K562 (cell line): ENCODE measurements around the gene ATCAY. TPM values are rescaled to one million over a fixed set of nuclear protein-coding genes. Genes with fewer than 3 reads are reported as not detected.
A peak's percentile ranks its signal among the peaks of the same experiment; 100 is the strongest.

ENCODE experiments used
- ATAC-seq: fragments of 200-7000 bp; cut with Tn5 transposase; 3 replicates; pipeline ENCODE4 v1.9.1; 2020; ENCODE audit warnings: moderate library complexity
- BruUV-seq: library from RNA; stranded (reverse); fragments of 400-500 nt; replicated peaks from 2 replicates; lab custom pipeline; 2021; lab: Mats Ljungman, UMichigan
- CTCF ChIA-PET: fragments of 300-600 bp; formaldehyde crosslinking; extraction: SDS; loops from one replicate; lab custom pipeline; 2021; ENCODE audit warnings: low intra/inter-chr PET ratio; lab: Yijun Ruan, JAX
- POLR2A ChIA-PET: fragments of 300-600, 350-650 bp; sonication (Branson Sonifier 250); formaldehyde crosslinking; extraction: SDS; loops from one replicate; lab custom pipeline; 2021; ENCODE audit warnings: antibody characterized with exemption, inconsistent platforms; lab: Yijun Ruan, JAX
- DNase-seq, 4 experiments: peaks; one replicate each; pipeline versions ENCODE4 v3.0.0 to v3.0.0-alpha.2; 2011 to 2018; ENCODE audit warnings: low spot score in 3 of 4, mixed read lengths in 3 of 4; ENCODE audit errors: extremely low read depth in 1 of 4
- FAIRE-seq: peaks from 2 replicates; lab custom pipeline; 2011; peaks lifted over from hg19 to GRCh38; lab: Jason Lieb, UNC
- H2AFZ ChIP-seq: 2 replicates; pipeline ENCODE4 v1.6.0; 2011; ENCODE audit warnings: low read depth, low read length, control low read depth, inconsistent platforms
- H3K27ac ChIP-seq: fragments of 200-600 bp; 3 replicates; pipeline ENCODE4 v1.8.0; 2011; ENCODE audit warnings: low read depth, mild to moderate bottlenecking, control low read depth, inconsistent platforms, low read length, moderate library complexity, mixed read lengths; ENCODE audit errors: extremely low read depth
- H3K27me3 ChIP-seq, 2 experiments: fragments of 300-600 bp in 1 of 2; 2 replicates in 1 of 2; 3 replicates in 1 of 2; pipeline versions ENCODE4 v1.6.0 to v1.8.0; 2011; ENCODE audit warnings: inconsistent platforms in 2 of 2, low read length in 2 of 2, mild to moderate bottlenecking in 1 of 2, mixed read lengths in 1 of 2, moderate library complexity in 1 of 2; ENCODE audit not compliant: control insufficient read depth in 2 of 2, insufficient read depth in 2 of 2
- H3K36me3 ChIP-seq: fragments of 300-600 bp; 3 replicates; pipeline ENCODE4 v1.8.0; 2011; ENCODE audit warnings: mild to moderate bottlenecking, low read length, inconsistent platforms; ENCODE audit not compliant: control insufficient read depth, insufficient read depth
- H3K4me1 ChIP-seq, 2 experiments: fragments of 200-600 bp in 1 of 2; replicated peaks in 1 of 2; 2 replicates in 1 of 2; 3 replicates in 1 of 2; pipeline versions ENCODE4 v1.5.1 to v1.8.0; 2011; ENCODE audit warnings: inconsistent platforms in 2 of 2, low read length in 2 of 2, mild to moderate bottlenecking in 1 of 2, mixed read lengths in 1 of 2, moderate library complexity in 1 of 2; ENCODE audit not compliant: control insufficient read depth in 2 of 2, insufficient read depth in 2 of 2
- H3K4me2 ChIP-seq: 2 replicates; pipeline ENCODE4 v1.6.1; 2011; ENCODE audit warnings: low read length, control low read depth, inconsistent platforms, mixed read lengths; ENCODE audit not compliant: insufficient read depth
- H3K4me3 ChIP-seq: fragments of 200-600 bp; sonication (generic), shearing (Covaris generic); 2 replicates; pipeline ENCODE4 v1.5.1; 2016; ENCODE audit warnings: control low read depth, inconsistent platforms
- H3K79me2 ChIP-seq: fragments of 200-600 bp; 3 replicates; pipeline ENCODE4 v1.8.0; 2011; ENCODE audit warnings: low read length, inconsistent platforms; ENCODE audit not compliant: control insufficient read depth, insufficient read depth
- H3K9ac ChIP-seq, 2 experiments: 2 replicates each; pipeline versions ENCODE4 v1.6.0 to v1.6.1; 2011; ENCODE audit warnings: low read depth in 2 of 2, low read length in 2 of 2, control low read depth in 1 of 2, inconsistent platforms in 1 of 2, mild to moderate bottlenecking in 1 of 2, mixed read lengths in 1 of 2; ENCODE audit not compliant: insufficient read depth in 1 of 2
- H3K9me1 ChIP-seq: one replicate; pipeline ENCODE4 v1.6.0; 2011; ENCODE audit warnings: inconsistent platforms, mild to moderate bottlenecking, low read length, moderate library complexity; ENCODE audit not compliant: control insufficient read depth, insufficient read depth
- H3K9me3 ChIP-seq: replicated peaks from 2 replicates; pipeline ENCODE4 v1.5.1; 2011; ENCODE audit warnings: low read depth, low read length, inconsistent platforms; ENCODE audit not compliant: control insufficient read depth, insufficient read depth
- H4K20me1 ChIP-seq: replicated peaks from 2 replicates; pipeline ENCODE4 v1.6.1; 2011; ENCODE audit warnings: low read length, inconsistent platforms, mixed read lengths; ENCODE audit not compliant: control insufficient read depth, insufficient read depth
- MTA3 ChIP-seq: fragments of 450-650 bp; formaldehyde crosslinking; IDR thresholded peaks from 2 replicates; pipeline ENCODE4 v1.6.1; 2017; ENCODE audit warnings: mild to moderate bottlenecking, borderline replicate concordance
- NFIX ChIP-seq: fragments of 250-450 bp; sonication (Bioruptor Pico); IDR thresholded peaks from 2 replicates; pipeline ENCODE4 v1.4.0; 2020; ENCODE audit warnings: low read depth, mild to moderate bottlenecking, moderate library complexity
- NFYB ChIP-seq: IDR thresholded peaks from 2 replicates; pipeline ENCODE4 v1.6.1; 2011; ENCODE audit warnings: mild to moderate bottlenecking, moderate library complexity; ENCODE audit not compliant: insufficient read length; ENCODE audit errors: extremely low read depth
- POLR2AphosphoS5 ChIP-seq: IDR thresholded peaks from 2 replicates; pipeline ENCODE4 v1.6.1; 2011; ENCODE audit warnings: mild to moderate bottlenecking, low read depth, low read length, moderate library complexity; ENCODE audit not compliant: control insufficient read depth, insufficient read depth
- SIN3A ChIP-seq, 2 experiments: fragments of 150-350 bp in 1 of 2; IDR thresholded peaks; 2 replicates each; pipeline ENCODE4 v1.6.1; 2011 to 2016; ENCODE audit warnings: borderline replicate concordance in 2 of 2, low read depth in 2 of 2, low read length in 2 of 2, mild to moderate bottlenecking in 2 of 2, moderate library complexity in 2 of 2; ENCODE audit not compliant: control insufficient read depth in 1 of 2
- THRB ChIP-seq: fragments of 450-650 bp; formaldehyde crosslinking; conservative IDR thresholded peaks from 2 replicates; pipeline ENCODE4 v1.4.0; 2022; ENCODE audit warnings: mild to moderate bottlenecking, missing genetic modification characterization
- ZBTB9 ChIP-seq: fragments of 450-650 bp; formaldehyde crosslinking; IDR thresholded peaks from 2 replicates; pipeline ENCODE4 v1.4.0; 2020; ENCODE audit warnings: mild to moderate bottlenecking, moderate library complexity
- ZNF165 ChIP-seq: fragments of 250-450 bp; sonication (Bioruptor Pico); IDR thresholded peaks from 2 replicates; pipeline ENCODE4 v1.4.0; 2020; ENCODE audit warnings: borderline replicate concordance
- WGBS: fragments of 100-300 bp; shearing (Covaris generic); methylation state at CpG from one replicate; pipeline ENCODE4 v1.1.6; 2016; ENCODE audit warnings: low coverage, mixed read lengths; ENCODE audit not compliant: insufficient coverage; ENCODE audit errors: missing lambda C conversion rate; 5-methylcytosine and 5-hydroxymethylcytosine counted together
- in situ Hi-C: fragments of 300-500 bp; cut with MboI; formaldehyde crosslinking; loops from 4 replicates; pipeline ENCODE4 v1.15.0; 2018; ENCODE audit warnings: inconsistent platforms, mixed read lengths
- intact Hi-C: fragments of 100-400 bp; cut with micrococcal nuclease; formaldehyde crosslinking; loops from 2 replicates; pipeline ENCODE4 v1.14.2; 2022
- polyA plus RNA-seq, 8 experiments: library from polyadenylated mRNA; depleted of rRNA in 4 of 8; stranded (reverse) in 5 of 8; unstranded in 3 of 8; fragments of >200 nt; fragmentation: Nextera tagmentation in 2 of 8; fragmentation: Illumina TruSeq in 1 of 8; extraction: Ambion mirVana in 2 of 8; extraction: Trizol in 1 of 8; gene quantifications; 2 replicates each; pipeline versions ENCODE4 v1.2.1 to v1.2.3, GENCODE V29; 2011 to 2014; ENCODE audit warnings: inconsistent platforms in 1 of 8, missing spikeins in 1 of 8
- total RNA-seq, 7 experiments: library from RNA; depleted of rRNA in 6 of 7; stranded (reverse); fragments of >200 nt in 6 of 7; fragmentation: Illumina TruSeq in 2 of 7; extraction: Trizol in 2 of 7; gene quantifications; 2 replicates each; pipeline versions ENCODE4 v1.2.1 to v1.2.3, GENCODE V29; 2011 to 2021; ENCODE audit warnings: low replicate concordance in 1 of 7
- TF ChIP-seq, protein P1 (sequence below): fragments of 450-650 bp; IDR thresholded peaks from 2 replicates; pipeline ENCODE4 v1.6.1; 2018; ENCODE audit not compliant: partially characterized antibody

The ATCAY gene
- total and polyA plus RNA-seq, 9 of the 15 experiments (the other 6 are each of a cell fraction or from before 2014, with no cell fraction given): not detected

GRCh38 chr19:3970808-3971598 lies 90.5 kb downstream of the ATCAY start, which contains the start of gene DAPK3 (continued):
- TF ChIP-seq THRB: no peak
- peak; percentile 75 for TF ChIP-seq NFYB
- TF ChIP-seq MTA3: no peak; the same call in 1 of the 2 replicates
- 0 out of 2 replicates have a peak, but pooled peaks have one; percentile 40 for TF ChIP-seq ZBTB9 (CRISPR knock-in tag)
- no peak for TF ChIP-seq NFIX

- Histone ChIP-seq H4K20me1 (peaks cover 42% of the 10 kb centered on the region), H3K27me3 (no peaks in the 10 kb centered on the region), H3K9me3 (no peaks in the 10 kb centered on the region), H3K4me3 (no peak overlapping the region), H3K4me2 (no peak overlapping the region), H3K4me1 (peaks cover 0 to 44% of the 10 kb centered on the region in 2 experiments; a peak in 4 of 5 replicates), H3K79me2 (peaks cover 36% of the 10 kb centered on the region), H3K9me1 (peaks cover 13% of the 10 kb centered on the region), H3K27ac (no peak overlapping the region), H2AFZ (no peak overlapping the region), H3K9ac (no peak overlapping the region), H3K36me3 (peaks cover 52% of the 10 kb centered on the region)
- ChIA-PET POLR2A (interaction anchor here (0.5 to 2.6 kb wide), 11 partner anchors 10 to 213 kb away, joined by 3 to 46 read pairs (median 4); partner anchors contain the start of genes EEF2 and MRPL54), CTCF (no interaction called here)
- DNase-seq: no peak
- no peak for FAIRE-seq
- ATAC-seq: peak; percentile 6
- no TSS peak for BruUV-seq
- in situ Hi-C loops: no loop called here
- intact Hi-C loops: no loop called here
- 90% methylated on average over 8 of the region's 8 CpGs for WGBS
- TF ChIP-seq, protein P1, sequence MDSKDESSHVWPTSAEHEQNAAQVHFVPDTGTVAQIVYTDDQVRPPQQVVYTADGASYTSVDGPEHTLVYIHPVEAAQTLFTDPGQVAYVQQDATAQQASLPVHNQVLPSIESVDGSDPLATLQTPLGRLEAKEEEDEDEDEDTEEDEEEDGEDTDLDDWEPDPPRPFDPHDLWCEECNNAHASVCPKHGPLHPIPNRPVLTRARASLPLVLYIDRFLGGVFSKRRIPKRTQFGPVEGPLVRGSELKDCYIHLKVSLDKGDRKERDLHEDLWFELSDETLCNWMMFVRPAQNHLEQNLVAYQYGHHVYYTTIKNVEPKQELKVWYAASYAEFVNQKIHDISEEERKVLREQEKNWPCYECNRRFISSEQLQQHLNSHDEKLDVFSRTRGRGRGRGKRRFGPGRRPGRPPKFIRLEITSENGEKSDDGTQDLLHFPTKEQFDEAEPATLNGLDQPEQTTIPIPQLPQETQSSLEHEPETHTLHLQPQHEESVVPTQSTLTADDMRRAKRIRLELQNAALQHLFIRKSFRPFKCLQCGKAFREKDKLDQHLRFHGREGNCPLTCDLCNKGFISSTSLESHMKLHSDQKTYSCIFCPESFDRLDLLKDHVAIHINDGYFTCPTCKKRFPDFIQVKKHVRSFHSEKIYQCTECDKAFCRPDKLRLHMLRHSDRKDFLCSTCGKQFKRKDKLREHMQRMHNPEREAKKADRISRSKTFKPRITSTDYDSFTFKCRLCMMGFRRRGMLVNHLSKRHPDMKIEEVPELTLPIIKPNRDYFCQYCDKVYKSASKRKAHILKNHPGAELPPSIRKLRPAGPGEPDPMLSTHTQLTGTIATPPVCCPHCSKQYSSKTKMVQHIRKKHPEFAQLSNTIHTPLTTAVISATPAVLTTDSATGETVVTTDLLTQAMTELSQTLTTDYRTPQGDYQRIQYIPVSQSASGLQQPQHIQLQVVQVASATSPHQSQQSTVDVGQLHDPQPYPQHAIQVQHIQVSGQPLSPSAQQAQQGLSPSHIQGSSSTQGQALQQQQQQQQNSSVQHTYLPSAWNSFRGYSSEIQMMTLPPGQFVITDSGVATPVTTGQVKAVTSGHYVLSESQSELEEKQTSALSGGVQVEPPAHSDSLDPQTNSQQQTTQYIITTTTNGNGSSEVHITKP: peak; percentile 43
- TF ChIP-seq POLR2AphosphoS5: peak; percentile 49
- TF ChIP-seq SIN3A (IDR thresholded peaks at IDR 0.05; ENCODE audit: borderline replicate concordance in 2 of 2, control insufficient read depth in 1 of 2, low read depth in 2 of 2, low read length in 2 of 2): peak in 1 of 2 experiments; percentile 64; a peak in 1 of 4 replicates
- no peak for TF ChIP-seq ZNF165 (CRISPR knock-in tag)
Observed at GRCh38 chr19:3975144-3975543, 94.7 kb downstream of the ATCAY start.
